HG02981 (cell line): ENCODE measurements around the gene NDE1.

Experiments
- ATAC-seq: cut with Tn5 transposase; IDR thresholded peaks from one replicate; pipeline ENCODE4 v1.9.1; 2021; ENCODE audit warnings: mild to moderate bottlenecking, moderate library complexity; ENCODE audit not compliant: unreplicated experiment

The NDE1 gene

GRCh38 chr16:15729152-15729551 lies 79.1 kb downstream of the NDE1 start:
- ATAC-seq: no peak

GRCh38 chr16:15732416-15732815 lies 82.4 kb downstream of the NDE1 start:
- no peak for ATAC-seq

GRCh38 chr16:15735610-15736009 lies 85.6 kb downstream of the NDE1 start:
- no peak for ATAC-seq

DNA sequence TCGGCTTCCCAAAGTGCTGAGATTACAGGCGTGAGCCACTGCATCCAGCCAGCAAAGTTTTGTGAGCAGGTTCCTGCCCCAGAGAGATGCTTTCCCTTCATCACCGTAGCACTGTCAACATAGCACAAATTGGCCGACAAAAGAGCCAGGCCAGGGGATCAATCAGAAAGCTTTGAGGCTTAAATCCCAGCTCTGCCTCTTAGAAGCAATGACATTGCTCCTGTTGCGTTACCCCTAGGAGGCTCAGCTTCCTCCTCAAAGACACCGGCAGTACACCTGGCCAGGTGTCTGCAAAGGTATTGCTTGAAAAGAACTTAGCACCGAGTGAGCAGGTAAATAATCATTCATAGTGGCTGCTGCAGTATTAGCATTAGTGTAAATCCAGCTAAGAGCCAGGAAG lies 86.5 kb downstream of the NDE1 start:
- no peak for ATAC-seq

DNA sequence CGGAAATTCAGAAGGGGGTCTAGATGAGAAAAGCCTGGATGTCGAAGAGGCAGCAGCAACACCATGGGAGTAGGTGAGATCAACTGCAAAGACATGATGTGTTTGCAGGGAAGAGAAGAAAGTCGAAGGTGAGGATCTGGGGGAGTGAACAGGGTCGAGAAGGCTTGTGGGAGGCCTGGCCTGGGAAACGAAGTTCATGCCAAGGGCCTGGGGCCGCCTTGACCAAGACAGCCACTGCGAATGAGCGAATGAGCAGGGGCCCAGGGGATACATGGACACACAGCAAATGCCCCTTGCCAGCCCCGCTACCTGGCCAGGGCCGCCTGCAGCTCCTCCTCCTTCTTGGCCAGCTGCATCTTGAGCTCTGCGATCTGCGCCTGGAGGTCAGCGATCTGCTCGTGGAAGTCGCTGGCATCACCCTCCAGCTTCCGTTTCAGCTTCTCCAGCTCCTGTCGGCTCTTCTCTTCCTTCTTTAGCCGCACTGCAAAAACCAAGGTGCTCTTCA lies 87.1 kb downstream of the NDE1 start:
- ATAC-seq: no peak

DNA sequence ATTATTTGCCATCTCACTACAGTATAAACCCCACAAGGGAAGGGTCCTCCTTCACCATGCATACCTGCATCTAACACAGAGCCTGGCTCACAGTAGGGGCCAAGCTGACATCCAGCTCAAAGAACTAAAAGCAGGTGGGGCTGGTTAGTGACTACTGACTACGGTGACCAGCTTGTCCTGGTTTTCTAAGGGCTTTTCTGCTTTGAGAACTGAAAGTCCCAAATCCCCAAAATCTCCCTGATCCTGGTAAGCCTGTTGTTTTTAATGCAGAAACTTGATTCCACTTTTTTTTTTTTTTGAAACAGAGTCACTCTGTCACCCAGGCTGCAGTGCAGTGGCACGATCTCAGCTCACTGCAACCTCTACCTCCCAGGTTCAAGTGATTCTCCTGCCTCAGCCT lies 89.4 kb downstream of the NDE1 start:
- no peak for ATAC-seq

DNA sequence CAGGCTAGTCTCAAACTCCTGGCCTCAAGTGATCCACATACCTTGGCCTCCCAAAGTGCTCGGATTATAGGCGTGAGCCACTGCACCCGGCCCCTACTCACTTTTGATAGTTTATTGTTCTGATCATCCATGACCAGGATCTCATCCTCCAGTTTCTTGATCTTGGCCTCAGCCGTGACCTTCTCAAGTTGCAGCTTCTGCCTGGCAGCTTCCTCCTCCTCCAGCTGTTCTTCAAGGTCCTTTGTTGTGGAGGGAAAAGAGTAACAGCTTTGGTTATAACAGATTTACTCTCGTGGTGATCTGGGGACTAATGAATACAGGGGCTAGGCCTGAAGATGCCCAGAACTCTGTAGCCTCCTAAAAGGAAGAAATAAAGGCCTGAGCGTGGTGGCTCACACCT lies 89.9 kb downstream of the NDE1 start:
- no peak for ATAC-seq

GRCh38 chr16:15741207-15741871 lies 91.3 kb downstream of the NDE1 start:
- no peak for ATAC-seq

DNA sequence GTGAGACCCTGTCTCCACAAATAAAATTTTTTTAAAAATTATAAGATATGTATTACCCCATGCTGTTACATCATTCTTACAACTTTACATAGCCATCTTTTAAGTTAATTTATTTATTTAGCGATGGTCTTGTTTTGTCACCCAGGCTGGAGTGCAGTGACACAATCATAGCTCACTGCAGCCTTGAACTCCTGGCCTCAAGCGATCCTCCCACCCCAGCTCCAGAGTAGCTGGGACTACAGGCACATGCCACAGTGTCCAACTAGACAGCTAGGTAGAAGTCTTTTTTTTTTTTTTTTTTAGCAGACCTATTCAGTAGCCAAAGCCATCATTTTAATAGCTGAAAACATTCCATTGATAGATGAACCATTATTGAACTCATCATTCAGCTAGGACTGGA lies 92.7 kb downstream of the NDE1 start:
- ATAC-seq: no peak

- ATAC-seq: no peak
Measured at GRCh38 chr16:15743657-15744056, 93.6 kb downstream of the NDE1 start.

DNA sequence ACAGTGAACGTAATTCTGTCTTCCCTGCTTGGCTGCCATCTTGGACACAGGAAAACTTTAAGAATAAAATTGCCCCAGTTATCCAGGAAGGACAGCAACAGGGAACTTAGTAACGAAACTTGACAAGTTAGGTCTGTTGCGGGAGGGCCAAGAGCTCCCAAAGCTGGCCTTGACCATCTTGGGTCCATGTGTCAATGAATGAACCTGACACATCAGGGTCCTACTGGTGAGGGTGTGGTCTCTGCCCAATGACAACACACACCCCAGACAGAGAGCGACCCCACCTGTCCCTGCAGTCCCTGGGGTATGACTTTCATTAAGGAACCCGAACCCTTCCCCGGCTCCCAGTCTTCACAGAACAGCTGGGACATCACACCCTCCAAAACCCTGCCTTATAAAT lies 96.3 kb downstream of the NDE1 start:
- ATAC-seq: no peak

GRCh38 chr16:15747937-15748336 lies 97.9 kb downstream of the NDE1 start:
- no peak for ATAC-seq

DNA sequence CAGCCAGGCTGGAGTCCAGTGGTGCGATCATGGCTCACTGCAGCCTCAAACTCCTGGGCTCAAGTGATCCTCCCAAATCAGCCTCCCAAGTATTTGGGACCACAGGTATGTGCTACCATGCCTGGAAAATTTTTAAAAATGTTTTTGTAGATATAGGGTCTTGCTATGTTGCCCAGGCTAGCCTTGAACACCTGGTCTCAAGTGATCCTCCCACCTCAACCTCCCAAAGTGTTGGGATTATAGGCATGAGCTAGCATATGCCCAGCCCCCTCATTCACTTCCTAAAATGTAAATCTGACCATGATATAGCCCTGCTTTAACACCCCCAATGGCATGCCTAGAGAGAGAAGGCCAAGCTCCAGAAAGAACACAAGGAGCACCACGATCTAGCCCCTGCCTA lies 98.6 kb downstream of the NDE1 start:
- no peak for ATAC-seq

DNA sequence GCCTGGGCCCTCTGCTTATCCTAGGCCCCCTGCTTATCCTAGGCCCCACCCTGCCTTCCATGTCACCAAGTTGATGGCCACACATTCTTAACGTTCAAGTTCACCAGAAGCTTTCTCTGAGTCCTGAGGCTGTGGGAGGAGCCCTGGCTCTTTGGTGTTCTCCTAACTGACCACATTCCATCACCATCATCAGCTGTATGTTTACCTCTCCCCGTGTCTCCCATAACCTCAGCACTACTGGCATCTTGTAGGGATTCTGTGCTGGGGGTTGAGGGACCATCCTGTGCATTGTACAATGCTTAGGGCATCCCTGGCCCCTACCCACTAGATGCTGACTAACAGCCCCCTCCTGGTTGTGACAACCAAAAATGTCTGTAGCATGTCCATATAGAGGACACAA lies 99.3 kb downstream of the NDE1 start:
- ATAC-seq: no peak

DNA sequence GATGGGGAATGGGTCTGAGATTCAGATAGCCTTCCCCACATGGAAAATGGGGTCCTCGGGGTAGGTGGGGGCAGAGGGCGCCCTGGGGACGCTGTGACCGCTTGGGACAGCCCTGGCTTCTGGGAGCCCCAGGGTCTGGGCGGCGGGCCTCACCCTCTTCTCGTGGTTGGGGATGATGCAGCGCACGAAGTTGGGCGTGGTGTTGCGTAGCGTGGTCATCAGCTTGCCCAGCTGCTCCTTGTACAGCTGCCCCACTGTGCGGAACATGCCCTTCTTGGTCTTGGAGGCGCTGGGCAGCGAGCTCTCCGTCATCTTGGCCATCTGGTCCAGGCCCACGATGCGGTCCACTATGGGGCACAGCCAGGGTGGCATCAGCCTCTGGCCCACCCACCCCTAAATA lies 99.9 kb downstream of the NDE1 start:
- ATAC-seq: no peak

GRCh38 chr16:15751940-15752339 lies 101.9 kb downstream of the NDE1 start:
- ATAC-seq: no peak

GRCh38 chr16:15752717-15753488 lies 102.9 kb downstream of the NDE1 start:
- no peak for ATAC-seq

GRCh38 chr16:15754821-15755534 lies 104.9 kb downstream of the NDE1 start:
- ATAC-seq: no peak

DNA sequence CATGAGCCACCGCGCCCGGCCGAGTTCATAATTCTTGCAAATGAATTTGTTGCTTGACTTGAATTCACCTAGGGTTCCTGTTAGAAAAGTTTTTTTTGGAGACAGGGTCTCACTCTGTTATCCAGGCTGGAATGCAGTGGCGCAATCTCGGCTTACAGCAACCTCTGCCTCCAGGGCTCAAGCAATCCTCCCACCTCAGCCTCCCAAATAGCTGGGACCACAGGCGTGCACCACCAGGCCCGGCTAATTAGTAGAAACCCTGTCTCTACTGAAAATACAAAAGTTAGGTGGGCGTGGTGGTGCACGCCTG lies 107.0 kb downstream of the NDE1 start:
- ATAC-seq: no peak

GRCh38 chr16:15757630-15758251 lies 107.7 kb downstream of the NDE1 start:
- no peak for ATAC-seq

GRCh38 chr16:15759070-15759469 lies 109.0 kb downstream of the NDE1 start:
- no peak for ATAC-seq

- no peak for ATAC-seq
Measured at GRCh38 chr16:15760129-15760528, 110.1 kb downstream of the NDE1 start.
